AG20443 (cell line): ENCODE data around the gene NTN4.
"Not testable (repeated sequence)": the region's sequence is repeated elsewhere in the genome, so short reads cannot be mapped to it uniquely, and the experiment has no call there.

ENCODE experiments used
- DNase-seq: peaks from one replicate; pipeline ENCODE4 v3.0.0; 2012; ENCODE audit warnings: low spot score, mixed read lengths

NTN4 gene

GRCh38 chr12:95790033-95790916 lies at the start of gene NTN4:
Gene NTN4, minus strand, starts transcription at chr12:95790764. Its CDS starts 455 bp downstream, at chr12:95790309.
- peak; percentile 69 for DNase-seq

- peak; percentile 42 for DNase-seq
These were observed 47.6 kb upstream of the NTN4 start for GRCh38 chr12:95838125-95838524.

GRCh38 chr12:95837240-95838038 lies 46.9 kb upstream of the NTN4 start:
- DNase-seq, result no peak

- peak; percentile 36 for DNase-seq
These were observed 46.2 kb upstream of the NTN4 start for GRCh38 chr12:95836630-95837239.

GRCh38 chr12:95836185-95836609 lies 45.6 kb upstream of the NTN4 start:
- DNase-seq, result peak; percentile 35

GRCh38 chr12:95834572-95834971 lies 44.0 kb upstream of the NTN4 start:
- no peak for DNase-seq

- no peak for DNase-seq
These were observed 39.9 kb upstream of the NTN4 start for GRCh38 chr12:95830335-95831089.

- DNase-seq, result no peak
These were observed 38.8 kb upstream of the NTN4 start for GRCh38 chr12:95829395-95829794.

GRCh38 chr12:95820096-95820703 lies 29.6 kb upstream of the NTN4 start:
- DNase-seq, result peak; percentile 62

- DNase-seq, result peak; percentile 51
These were observed 25.2 kb upstream of the NTN4 start for GRCh38 chr12:95815632-95816212.

GRCh38 chr12:95812155-95812554 lies 21.6 kb upstream of the NTN4 start:
- DNase-seq, result not testable (repeated sequence)

GRCh38 chr12:95810411-95810810 lies 19.8 kb upstream of the NTN4 start:
- DNase-seq, result no peak

GRCh38 chr12:95809000-95809680 lies 18.6 kb upstream of the NTN4 start:
- no peak for DNase-seq

- DNase-seq, result no peak
These were observed 17.6 kb upstream of the NTN4 start for GRCh38 chr12:95808146-95808545.

GRCh38 chr12:95805864-95806671 lies 15.5 kb upstream of the NTN4 start:
- DNase-seq, result peak; percentile 89

- no peak for DNase-seq
These were observed 13.7 kb upstream of the NTN4 start for GRCh38 chr12:95804291-95804690.

GRCh38 chr12:95803817-95804216 lies 13.3 kb upstream of the NTN4 start:
- DNase-seq, result no peak

GRCh38 chr12:95802482-95803270 lies 12.1 kb upstream of the NTN4 start:
- DNase-seq, result peak; percentile 48

GRCh38 chr12:95796982-95797289 lies 6.4 kb upstream of the NTN4 start:
- DNase-seq, result peak; percentile 25
